GM12872 (cell line): ENCODE results near the gene FBXO7.

ENCODE experiments used
- TF ChIP-seq, protein P1 (sequence below): IDR thresholded peaks from 3 replicates; pipeline ENCODE4 v1.5.1; 2011; ENCODE audit warnings: low read depth, mild to moderate bottlenecking, low read length, moderate library complexity; ENCODE audit not compliant: insufficient read depth

Gene FBXO7

DNA sequence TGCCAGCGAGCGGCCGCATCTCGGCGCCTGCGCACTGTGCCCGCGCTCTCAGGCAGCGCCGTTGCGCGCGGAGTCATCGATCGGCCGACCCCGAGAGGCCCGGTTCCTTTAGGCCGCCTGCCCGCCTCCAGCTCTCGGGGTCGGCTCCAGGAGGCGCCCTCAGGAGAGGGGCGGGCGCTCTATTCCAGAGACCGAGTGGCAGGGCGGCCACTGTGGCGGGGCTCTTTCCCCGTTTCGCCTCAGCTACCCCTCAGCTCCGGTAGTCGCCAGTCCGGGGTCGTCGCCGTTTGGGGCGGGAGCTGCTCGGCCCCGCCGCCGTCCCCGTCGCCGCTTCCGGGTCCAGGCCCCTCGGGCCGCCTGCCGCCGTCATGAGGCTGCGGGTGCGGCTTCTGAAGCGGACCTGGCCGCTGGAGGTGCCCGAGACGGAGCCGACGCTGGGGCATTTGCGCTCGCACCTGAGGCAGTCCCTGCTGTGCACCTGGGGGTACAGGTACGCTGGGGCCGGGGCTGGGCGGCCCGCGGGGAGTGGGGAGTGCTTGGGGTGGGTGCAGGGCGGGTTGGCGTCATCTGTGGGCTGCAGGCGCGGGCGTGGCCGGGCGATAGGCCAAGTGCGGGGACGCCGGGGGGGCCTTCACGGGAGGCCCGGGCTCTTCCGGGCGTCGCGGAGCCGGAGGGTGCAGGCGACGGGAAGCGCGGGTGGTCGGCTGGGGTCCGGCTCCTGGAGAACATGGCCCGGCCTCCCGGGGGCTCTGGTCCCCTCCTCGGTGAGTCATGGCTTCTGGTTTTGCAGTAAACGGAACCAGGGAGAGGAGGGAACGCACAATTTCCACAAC, at the start of gene FBXO7:
FBXO7 (plus strand) TSS at position 177 of the 833 bp plus-strand sequence; CDS start at position 369, 192 bp downstream.
- TF ChIP-seq, protein P1, sequence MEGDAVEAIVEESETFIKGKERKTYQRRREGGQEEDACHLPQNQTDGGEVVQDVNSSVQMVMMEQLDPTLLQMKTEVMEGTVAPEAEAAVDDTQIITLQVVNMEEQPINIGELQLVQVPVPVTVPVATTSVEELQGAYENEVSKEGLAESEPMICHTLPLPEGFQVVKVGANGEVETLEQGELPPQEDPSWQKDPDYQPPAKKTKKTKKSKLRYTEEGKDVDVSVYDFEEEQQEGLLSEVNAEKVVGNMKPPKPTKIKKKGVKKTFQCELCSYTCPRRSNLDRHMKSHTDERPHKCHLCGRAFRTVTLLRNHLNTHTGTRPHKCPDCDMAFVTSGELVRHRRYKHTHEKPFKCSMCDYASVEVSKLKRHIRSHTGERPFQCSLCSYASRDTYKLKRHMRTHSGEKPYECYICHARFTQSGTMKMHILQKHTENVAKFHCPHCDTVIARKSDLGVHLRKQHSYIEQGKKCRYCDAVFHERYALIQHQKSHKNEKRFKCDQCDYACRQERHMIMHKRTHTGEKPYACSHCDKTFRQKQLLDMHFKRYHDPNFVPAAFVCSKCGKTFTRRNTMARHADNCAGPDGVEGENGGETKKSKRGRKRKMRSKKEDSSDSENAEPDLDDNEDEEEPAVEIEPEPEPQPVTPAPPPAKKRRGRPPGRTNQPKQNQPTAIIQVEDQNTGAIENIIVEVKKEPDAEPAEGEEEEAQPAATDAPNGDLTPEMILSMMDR, result peak; percentile 33

- TF ChIP-seq, protein P1, result no peak
Measured at GRCh38 chr22:32426881-32427280, 47.7 kb upstream of the FBXO7 start.

- TF ChIP-seq, protein P1, result no peak
Measured at GRCh38 chr22:32430352-32430751, 44.3 kb upstream of the FBXO7 start.

DNA sequence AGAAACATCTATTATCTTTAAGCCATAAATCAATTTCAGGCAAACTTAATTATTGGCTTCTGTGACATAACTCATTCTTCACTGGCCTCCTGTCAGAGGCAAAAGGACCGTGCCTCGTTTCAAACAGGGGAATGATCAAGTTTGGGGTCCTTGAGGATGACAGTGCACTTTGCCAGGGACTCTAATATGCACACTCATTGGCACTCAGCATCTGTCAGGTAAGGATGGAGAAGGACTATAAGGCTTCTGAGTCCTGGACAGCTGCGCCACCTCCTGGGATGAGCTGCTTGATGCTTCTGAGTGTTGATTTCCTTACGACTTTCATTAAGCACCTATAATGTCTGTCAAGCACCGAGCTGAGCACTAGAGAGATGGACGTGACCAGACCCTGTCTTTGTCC, 30.5 kb upstream of the FBXO7 start:
- TF ChIP-seq, protein P1, result peak; percentile 62

- TF ChIP-seq, protein P1, result no peak
Measured at GRCh38 chr22:32446321-32446720, 28.3 kb upstream of the FBXO7 start.

- TF ChIP-seq, protein P1, result no peak
Measured at GRCh38 chr22:32448980-32449379, 25.6 kb upstream of the FBXO7 start.

- TF ChIP-seq, protein P1, result no peak
Measured at GRCh38 chr22:32457031-32457430, 17.6 kb upstream of the FBXO7 start.
